H9 (cell line): Measurements from ENCODE around the gene PHF24. TPM values are rescaled to one million over a fixed set of nuclear protein-coding genes. Genes with fewer than 3 reads are reported as not detected.

ENCODE experiments used
- DNase-seq: peaks from one replicate; pipeline ENCODE4 v3.0.0-alpha.2; 2017
- H2AFZ ChIP-seq: one replicate; pipeline ENCODE4 v1.6.1; 2013; ENCODE audit warnings: mild to moderate bottlenecking, low read length, control low read depth, moderate library complexity
- H2AK5ac ChIP-seq: 2 replicates; pipeline ENCODE4 v1.6.1; 2013; ENCODE audit warnings: low read length, control low read depth, mixed read lengths; ENCODE audit not compliant: insufficient read length
- H2BK120ac ChIP-seq: one replicate; pipeline ENCODE4 v1.6.1; 2013; ENCODE audit warnings: low read depth, mild to moderate bottlenecking, low read length, control low read depth, inconsistent platforms; ENCODE audit not compliant: poor library complexity, severe bottlenecking
- H2BK12ac ChIP-seq: 2 replicates; pipeline ENCODE4 v1.6.1; 2013; ENCODE audit warnings: low read length, control low read depth, mixed read lengths, low read depth; ENCODE audit not compliant: insufficient read length
- H2BK15ac ChIP-seq: 2 replicates; pipeline ENCODE4 v1.6.1; 2013; ENCODE audit warnings: low read depth, low read length, control low read depth
- H2BK20ac ChIP-seq: one replicate; pipeline ENCODE4 v1.6.1; 2013; ENCODE audit warnings: low read depth, mild to moderate bottlenecking, low read length, control low read depth, inconsistent platforms; ENCODE audit not compliant: poor library complexity, severe bottlenecking
- H2BK5ac ChIP-seq: 2 replicates; pipeline ENCODE4 v1.6.1; 2013; ENCODE audit warnings: low read length, control low read depth, mixed read lengths; ENCODE audit not compliant: insufficient read length
- H3K14ac ChIP-seq: 2 replicates; pipeline ENCODE4 v1.6.1; 2013; ENCODE audit warnings: low read length, control low read depth; ENCODE audit not compliant: insufficient read depth
- H3K18ac ChIP-seq: 2 replicates; pipeline ENCODE4 v1.6.1; 2013; ENCODE audit warnings: low read depth, mild to moderate bottlenecking, mixed read lengths, low read length, control low read depth; ENCODE audit not compliant: insufficient read length
- H3K23ac ChIP-seq: 2 replicates; pipeline ENCODE4 v1.6.1; 2013; ENCODE audit warnings: low read length, control low read depth, mixed read lengths, low read depth; ENCODE audit not compliant: insufficient read length
- H3K23me2 ChIP-seq: 2 replicates; pipeline ENCODE4 v1.6.1; 2013; ENCODE audit warnings: low read depth, mild to moderate bottlenecking, mixed read lengths, low read length, control low read depth; ENCODE audit not compliant: insufficient read length, poor library complexity, severe bottlenecking
- H3K27ac ChIP-seq: 2 replicates; pipeline ENCODE4 v1.5.1; 2013; ENCODE audit warnings: low read length, control low read depth, mixed read lengths, low read depth; ENCODE audit not compliant: insufficient read length
- H3K27me3 ChIP-seq: 2 replicates; pipeline ENCODE4 v1.6.1; 2013; ENCODE audit warnings: low read length, control low read depth, inconsistent platforms; ENCODE audit not compliant: insufficient read depth
- H3K4ac ChIP-seq: 2 replicates; pipeline ENCODE4 v1.6.1; 2013; ENCODE audit warnings: low read depth, mild to moderate bottlenecking, control low read depth, inconsistent platforms, low read length, moderate library complexity
- H3K4me1 ChIP-seq: 2 replicates; pipeline ENCODE4 v1.6.1; 2013; ENCODE audit warnings: low read length, control low read depth, inconsistent platforms; ENCODE audit not compliant: insufficient read depth
- H3K4me2 ChIP-seq: 2 replicates; pipeline ENCODE4 v1.6.1; 2013; ENCODE audit warnings: low read length, control low read depth, mixed read lengths; ENCODE audit not compliant: insufficient read length, insufficient read depth
- H3K56ac ChIP-seq: 2 replicates; pipeline ENCODE4 v1.6.1; 2013; ENCODE audit warnings: low read depth, mild to moderate bottlenecking, mixed read lengths, low read length, control low read depth; ENCODE audit not compliant: insufficient read length
- H3K79me1 ChIP-seq: 2 replicates; pipeline ENCODE4 v1.6.1; 2013; ENCODE audit warnings: low read depth, mild to moderate bottlenecking, moderate library complexity, low read length, control low read depth, inconsistent platforms; ENCODE audit not compliant: insufficient read depth, poor library complexity, severe bottlenecking
- H3K79me2 ChIP-seq: 2 replicates; pipeline ENCODE4 v1.6.1; 2013; ENCODE audit warnings: low read length, control low read depth, inconsistent platforms; ENCODE audit not compliant: insufficient read depth
- H3K9ac ChIP-seq: 2 replicates; pipeline ENCODE4 v1.6.1; 2013; ENCODE audit warnings: low read length, control low read depth, mixed read lengths; ENCODE audit not compliant: insufficient read length; ENCODE audit errors: extremely low read depth
- H3K9me3 ChIP-seq: one replicate; pipeline ENCODE4 v1.6.1; 2013; ENCODE audit warnings: low read depth, low read length, inconsistent platforms; ENCODE audit not compliant: control insufficient read depth
- H3T11ph ChIP-seq: one replicate; pipeline ENCODE4 v1.6.1; 2013; ENCODE audit warnings: mild to moderate bottlenecking, low read length, control low read depth, inconsistent platforms
- H4K20me1 ChIP-seq: one replicate; pipeline ENCODE4 v1.6.1; 2013; ENCODE audit not compliant: control insufficient read depth, insufficient read length, insufficient read depth
- H4K5ac ChIP-seq: 2 replicates; pipeline ENCODE4 v1.6.1; 2013; ENCODE audit warnings: low read depth, mild to moderate bottlenecking, mixed read lengths, low read length, control low read depth; ENCODE audit not compliant: insufficient read length
- H4K8ac ChIP-seq: replicated peaks from 2 replicates; pipeline ENCODE4 v1.6.1; 2013; ENCODE audit warnings: low read length, control low read depth, mixed read lengths, low read depth; ENCODE audit not compliant: insufficient read length
- H4K91ac ChIP-seq: 2 replicates; pipeline ENCODE4 v1.6.1; 2013; ENCODE audit warnings: low read depth, mild to moderate bottlenecking, moderate library complexity, mixed read lengths, low read length, control low read depth; ENCODE audit not compliant: insufficient read length
- H3K27ac Mint-ChIP-seq, 3 experiments: 2 replicates in 2 of 3; 3 replicates in 1 of 3; pipeline ENCODE4 v1.8.0; 2020 to 2021; ENCODE audit warnings: mixed read lengths in 3 of 3, mild to moderate bottlenecking in 1 of 3, moderate library complexity in 1 of 3
- H3K27me3 Mint-ChIP-seq: 2 replicates; pipeline ENCODE4 v1.8.0; 2021; ENCODE audit warnings: low read depth, mild to moderate bottlenecking, moderate library complexity, mixed read lengths
- H3K36me3 Mint-ChIP-seq, 3 experiments: 2 replicates in 2 of 3; 3 replicates in 1 of 3; pipeline ENCODE4 v1.8.0; 2020 to 2021; ENCODE audit warnings: low read depth in 3 of 3, mixed read lengths in 3 of 3; ENCODE audit not compliant: insufficient read depth in 1 of 3
- H3K4me1 Mint-ChIP-seq, 2 experiments: 2 replicates each; pipeline ENCODE4 v1.8.0; 2020; ENCODE audit warnings: mixed read lengths in 2 of 2
- H3K4me3 Mint-ChIP-seq, 2 experiments: 2 replicates in 1 of 2; 3 replicates in 1 of 2; pipeline ENCODE4 v1.8.0; 2020 to 2021; ENCODE audit warnings: mild to moderate bottlenecking in 2 of 2, mixed read lengths in 2 of 2, moderate library complexity in 1 of 2
- H3K9me3 Mint-ChIP-seq, 2 experiments: 2 replicates in 1 of 2; 3 replicates in 1 of 2; pipeline ENCODE4 v1.8.0; 2020; ENCODE audit warnings: mild to moderate bottlenecking in 2 of 2, mixed read lengths in 2 of 2, moderate library complexity in 1 of 2
- CTCF ChIP-seq: fragments of 200-600 bp; sonication (generic); conservative IDR thresholded peaks from 3 replicates; pipeline ENCODE4 v1.8.0; 2021; ENCODE audit warnings: antibody characterized with exemption, mild to moderate bottlenecking
- WGBS: extraction: QIAGEN DNeasy Blood & Tissue Kit; methylation state at CpG from one replicate; pipeline ENCODE4 v1.1.7; 2013; ENCODE audit warnings: missing lambda C conversion rate, low lambda C conversion rate, mixed read lengths; ENCODE audit not compliant: insufficient read length; ENCODE audit errors: extremely low coverage; 5-methylcytosine and 5-hydroxymethylcytosine counted together
- total RNA-seq: library from RNA; stranded (reverse); gene quantifications from 2 replicates; pipeline ENCODE4 v1.2.1, GENCODE V29; 2021

PHF24 gene
- total RNA-seq, 1 experiment from 2014 or later, result 0.24 TPM

- H3K4me2 ChIP-seq, result no peak overlapping the region
- H3K9ac ChIP-seq, result no peak overlapping the region
- no peak overlapping the region for H2BK120ac ChIP-seq
- Mint-ChIP-seq H3K27me3 (peaks cover 24% of the 10 kb centered on the region), H3K4me1 (no peaks in the 10 kb centered on the region), H3K36me3 (no peaks in the 10 kb centered on the region), H3K4me3 (no peak overlapping the region), H3K27ac (no peak overlapping the region), H3K9me3 (no peaks in the 10 kb centered on the region)
- H3K27me3 ChIP-seq, result no peaks in the 10 kb centered on the region
- no peaks in the 10 kb centered on the region for H4K20me1 ChIP-seq
- H3K56ac ChIP-seq, result no peak overlapping the region
- no peak for TF ChIP-seq CTCF
- H3T11ph ChIP-seq, result no peak overlapping the region
- H3K4me1 ChIP-seq, result no peaks in the 10 kb centered on the region
- no peak overlapping the region for H4K5ac ChIP-seq
- no peak overlapping the region for H2BK20ac ChIP-seq
- H2AK5ac ChIP-seq, result no peak overlapping the region
- H3K79me2 ChIP-seq, result no peaks in the 10 kb centered on the region
- no peak overlapping the region for H3K18ac ChIP-seq
- H3K79me1 ChIP-seq, result no peaks in the 10 kb centered on the region
- no peak overlapping the region for H3K27ac ChIP-seq
- WGBS, result no CpG with 5 or more reads among the region's 2 CpGs
- H4K91ac ChIP-seq, result no peak overlapping the region
- H3K23ac ChIP-seq, result no peak overlapping the region
- H3K23me2 ChIP-seq, result no peaks in the 10 kb centered on the region
- H3K14ac ChIP-seq, result no peak overlapping the region
- H3K9me3 ChIP-seq, result no peaks in the 10 kb centered on the region
- H4K8ac ChIP-seq, result no peak overlapping the region
- no peak for DNase-seq
- H2BK15ac ChIP-seq, result no peak overlapping the region
- H2AFZ ChIP-seq, result no peak overlapping the region
- no peak overlapping the region for H2BK12ac ChIP-seq
- no peak overlapping the region for H3K4ac ChIP-seq
- H2BK5ac ChIP-seq, result no peak overlapping the region
Observed at GRCh38 chr9:34948451-34948850, 9.6 kb upstream of the PHF24 start.
